Endothelial cell (in vitro differentiated cells): Measurements from ENCODE around the gene JCAD. TPM values are rescaled to one million over a fixed set of nuclear protein-coding genes. Genes with fewer than 3 reads are reported as not detected.

ENCODE experiments used
- DNase-seq: peaks from one replicate; pipeline ENCODE4 v3.0.0; 2021; ENCODE audit warnings: low spot score
- H3K27ac Mint-ChIP-seq: one replicate; pipeline ENCODE4 v1.8.0; 2021; ENCODE audit warnings: mixed read lengths, inconsistent platforms; ENCODE audit not compliant: unreplicated experiment
- H3K27me3 Mint-ChIP-seq: one replicate; pipeline ENCODE4 v1.8.0; 2021; ENCODE audit warnings: mild to moderate bottlenecking, moderate library complexity, mixed read lengths, inconsistent platforms; ENCODE audit not compliant: unreplicated experiment
- H3K36me3 Mint-ChIP-seq: one replicate; pipeline ENCODE4 v1.8.0; 2021; ENCODE audit warnings: mild to moderate bottlenecking, low read depth, mixed read lengths, inconsistent platforms; ENCODE audit not compliant: unreplicated experiment
- H3K4me1 Mint-ChIP-seq: one replicate; pipeline ENCODE4 v1.8.0; 2021; ENCODE audit warnings: mild to moderate bottlenecking, mixed read lengths, inconsistent platforms; ENCODE audit not compliant: unreplicated experiment
- H3K4me3 Mint-ChIP-seq: one replicate; pipeline ENCODE4 v1.8.0; 2021; ENCODE audit warnings: mild to moderate bottlenecking, mixed read lengths, inconsistent platforms; ENCODE audit not compliant: unreplicated experiment
- H3K9me3 Mint-ChIP-seq: one replicate; pipeline ENCODE4 v1.8.0; 2021; ENCODE audit warnings: mixed read lengths, inconsistent platforms; ENCODE audit not compliant: unreplicated experiment
- CTCF ChIP-seq: fragments of 200-600 bp; sonication (generic); IDR thresholded peaks from one replicate; pipeline ENCODE4 v1.5.0; 2021; ENCODE audit warnings: antibody characterized with exemption; ENCODE audit not compliant: unreplicated experiment
- total RNA-seq: library from RNA; stranded (reverse); fragmentation: NEBNext Ultra II Directional; extraction: Animal tissue kit (Norgen Biotek cat#: 25700); gene quantifications from one replicate; pipeline ENCODE4 v1.2.1, GENCODE V29; 2021; ENCODE audit not compliant: unreplicated experiment

The JCAD gene
- total RNA-seq, 1 donor from 2014 or later, result 234 TPM

GRCh38 chr10:30063099-30063498 lies 3.7 kb upstream of the JCAD start:
- Mint-ChIP-seq H3K27ac (no peak overlapping the region), H3K9me3 (no peaks in the 10 kb centered on the region), H3K4me3 (no peak overlapping the region), H3K36me3 (peaks cover 6% of the 10 kb centered on the region), H3K27me3 (peaks cover 8% of the 10 kb centered on the region), H3K4me1 (peaks cover 39% of the 10 kb centered on the region)
- no peak for DNase-seq
- no peak for TF ChIP-seq CTCF

GRCh38 chr10:30062582-30062981 lies 3.2 kb upstream of the JCAD start:
- Mint-ChIP-seq H3K9me3 (no peaks in the 10 kb centered on the region), H3K27me3 (peaks cover 14% of the 10 kb centered on the region), H3K4me1 (peaks cover 44% of the 10 kb centered on the region), H3K4me3 (no peak overlapping the region), H3K36me3 (peaks cover 11% of the 10 kb centered on the region), H3K27ac (no peak overlapping the region)
- no peak for DNase-seq
- no peak for TF ChIP-seq CTCF

GRCh38 chr10:30062090-30062489 lies 2.7 kb upstream of the JCAD start:
- H3K27me3 Mint-ChIP-seq, result peaks cover 16% of the 10 kb centered on the region
- no peak for TF ChIP-seq CTCF
- peaks cover 13% of the 10 kb centered on the region for H3K36me3 Mint-ChIP-seq
- peaks cover 47% of the 10 kb centered on the region for H3K4me1 Mint-ChIP-seq
- H3K9me3 Mint-ChIP-seq, result no peaks in the 10 kb centered on the region
- peak overlapping the region; percentile 72 for H3K4me3 Mint-ChIP-seq
- H3K27ac Mint-ChIP-seq, result peak overlapping the region; percentile 32
- no peak for DNase-seq

- DNase-seq, result no peak
- TF ChIP-seq CTCF, result no peak
- Mint-ChIP-seq H3K9me3 (no peaks in the 10 kb centered on the region), H3K27me3 (peaks cover 16% of the 10 kb centered on the region), H3K4me3 (peak overlapping the region; percentile 97), H3K27ac (peak overlapping the region; percentile 93), H3K36me3 (peaks cover 13% of the 10 kb centered on the region), H3K4me1 (peaks cover 65% of the 10 kb centered on the region)
Measured at GRCh38 chr10:30058570-30059132, 735 bp downstream of the JCAD start.

GRCh38 chr10:30057894-30058556 lies 1.4 kb downstream of the JCAD start:
- H3K27ac Mint-ChIP-seq, result peak overlapping the region; percentile 93
- H3K4me3 Mint-ChIP-seq, result peak overlapping the region; percentile 97
- no peaks in the 10 kb centered on the region for H3K9me3 Mint-ChIP-seq
- H3K27me3 Mint-ChIP-seq, result peaks cover 16% of the 10 kb centered on the region
- no peak for TF ChIP-seq CTCF
- DNase-seq, result no peak
- peaks cover 13% of the 10 kb centered on the region for H3K36me3 Mint-ChIP-seq
- peaks cover 60% of the 10 kb centered on the region for H3K4me1 Mint-ChIP-seq
